ENCODE data around the gene PPAT.

PPAT gene

GRCh38 chr4:56416349-56416748 is 19.1 kb downstream of the PPAT start:
- 0 out of 2 replicates have a peak, but pooled peaks cover 2% of the 10 kb centered on the region for H3K4me1 ChIP-seq
- H3K4me3 ChIP-seq (ENCODE audit: low read depth, low read length): no peak overlapping the region
- H3K27me3 ChIP-seq: no peaks in the 10 kb centered on the region
- no peaks in the 10 kb centered on the region for H3K9me3 ChIP-seq
- no peaks in the 10 kb centered on the region for H3K36me3 ChIP-seq
- DNase-seq: no peak
- no peak for TF ChIP-seq CTCF (IDR thresholded peaks at IDR 0.05; ENCODE audit: low read depth, low read length)

GRCh38 chr4:56414135-56414670 is 21.2 kb downstream of the PPAT start:
- no peaks in the 10 kb centered on the region for H3K27me3 ChIP-seq
- H3K9me3 ChIP-seq: no peaks in the 10 kb centered on the region
- H3K36me3 ChIP-seq: no peaks in the 10 kb centered on the region
- no peak for DNase-seq
- peaks cover 9% of the 10 kb centered on the region for H3K4me1 ChIP-seq
- H3K4me3 ChIP-seq (ENCODE audit: low read depth, low read length): no peak overlapping the region
- TF ChIP-seq CTCF (IDR thresholded peaks at IDR 0.05; ENCODE audit: low read depth, low read length): no peak

- Histone ChIP-seq H3K4me3 (ENCODE audit: low read depth, low read length) (peak overlapping the region; percentile 23), H3K36me3 (peaks cover 27% of the 10 kb centered on the region), H3K27me3 (no peaks in the 10 kb centered on the region), H3K9me3 (no peaks in the 10 kb centered on the region), H3K4me1 (peaks cover 9% of the 10 kb centered on the region)
- DNase-seq: peak; percentile 32
- TF ChIP-seq CTCF (IDR thresholded peaks at IDR 0.05; ENCODE audit: low read depth, low read length): no peak
These were observed 25.0 kb downstream of the PPAT start for GRCh38 chr4:56410247-56411062.

GRCh38 chr4:56409511-56410090 is 25.8 kb downstream of the PPAT start:
- no peak for TF ChIP-seq CTCF (IDR thresholded peaks at IDR 0.05; ENCODE audit: low read depth, low read length)
- peaks cover 29% of the 10 kb centered on the region for H3K36me3 ChIP-seq
- H3K27me3 ChIP-seq: no peaks in the 10 kb centered on the region
- DNase-seq: no peak
- H3K9me3 ChIP-seq: no peaks in the 10 kb centered on the region
- H3K4me3 ChIP-seq (ENCODE audit: low read depth, low read length): no peak overlapping the region
- H3K4me1 ChIP-seq: peaks cover 9% of the 10 kb centered on the region

GRCh38 chr4:56408978-56409377 is 26.4 kb downstream of the PPAT start:
- peaks cover 36% of the 10 kb centered on the region for H3K36me3 ChIP-seq
- H3K4me3 ChIP-seq (ENCODE audit: low read depth, low read length): no peak overlapping the region
- TF ChIP-seq CTCF (IDR thresholded peaks at IDR 0.05; ENCODE audit: low read depth, low read length): no peak
- no peaks in the 10 kb centered on the region for H3K9me3 ChIP-seq
- no peaks in the 10 kb centered on the region for H3K27me3 ChIP-seq
- no peak for DNase-seq
- peaks cover 9% of the 10 kb centered on the region for H3K4me1 ChIP-seq

- no peak overlapping the region for H3K4me3 ChIP-seq (ENCODE audit: low read depth, low read length)
- no peak for TF ChIP-seq CTCF (IDR thresholded peaks at IDR 0.05; ENCODE audit: low read depth, low read length)
- peaks cover 57% of the 10 kb centered on the region for H3K36me3 ChIP-seq
- peaks cover 7% of the 10 kb centered on the region for H3K4me1 ChIP-seq
- no peaks in the 10 kb centered on the region for H3K9me3 ChIP-seq
- no peaks in the 10 kb centered on the region for H3K27me3 ChIP-seq
- no peak for DNase-seq
These were observed 29.3 kb downstream of the PPAT start for GRCh38 chr4:56406151-56406550.
